Measurements from ENCODE around the gene PPM1H. TPM values are rescaled to one million over a fixed set of nuclear protein-coding genes. Genes with fewer than 3 reads are reported as not detected.
A peak's percentile ranks its signal among the peaks of the same experiment; 100 is the strongest.

The PPM1H gene
- total and polyA plus RNA-seq, 11 donors: 1.3 to 9.6 (median 4.9) TPM

GRCh38 chr12:62698701-62699101, 236.2 kb downstream of the PPM1H start:
- H3K27me3 ChIP-seq: no peaks in the 10 kb centered on the region
- intact Hi-C loops (cut with DNase I): loop anchor here in 2 of 10 donors (5.0 kb wide), 2 partner anchors 84 to 94 kb away; no protein-coding TSS in a partner anchor
- no peaks in the 10 kb centered on the region for H3K36me3 ChIP-seq
- no peaks in the 10 kb centered on the region for H3K9me3 ChIP-seq
- peak overlapping the region in 6 of 12 donors; percentile 27 to 83 (median 43) for H3K27ac ChIP-seq
- H3K4me3 ChIP-seq: no peak overlapping the region
- ATAC-seq (no peak), DNase-seq (no peak)
- H3K4me1 ChIP-seq: peaks cover 5 to 75% (median 27%) of the 10 kb centered on the region in 12 donors
- no peak for TF ChIP-seq POLR2A (IDR thresholded peaks at IDR 0.05)
- TF ChIP-seq CTCF (IDR thresholded peaks at IDR 0.05): no peak

- no peak overlapping the region for H3K4me3 ChIP-seq
- no peak for DNase-seq
- peaks cover 0 to 3% (median 0%) of the 10 kb centered on the region in 9 donors for H3K36me3 ChIP-seq
- intact Hi-C loops (cut with DNase I): loop anchor here in 2 of 10 donors (5.0 kb wide), 2 partner anchors 84 to 94 kb away; no protein-coding TSS in a partner anchor
- no peak for ATAC-seq
- H3K27me3 ChIP-seq: no peaks in the 10 kb centered on the region
- no peaks in the 10 kb centered on the region for H3K9me3 ChIP-seq
- peak overlapping the region in 6 of 12 donors; percentile 27 to 83 (median 43) for H3K27ac ChIP-seq
- TF ChIP-seq CTCF (IDR thresholded peaks at IDR 0.05) (no peak), POLR2A (IDR thresholded peaks at IDR 0.05) (no peak)
- H3K4me1 ChIP-seq: peaks cover under 1 to 68% (median 20%) of the 10 kb centered on the region in 12 donors
- 56 to 80% (median 76%) methylated on average over 1 of the region's 1 CpG for WGBS, 4 donors
These were observed 237.1 kb downstream of the PPM1H start for GRCh38 chr12:62697893-62698292.

GRCh38 chr12:62695696-62696095, 239.3 kb downstream of the PPM1H start:
- 80 to 95% (median 92%) methylated on average over 2 of the region's 2 CpGs for WGBS, 4 donors
- Histone ChIP-seq H3K4me1 (peaks cover 0 to 50% (median 9%) of the 10 kb centered on the region in 12 donors), H3K4me3 (no peak overlapping the region), H3K27ac (no peak overlapping the region), H3K9me3 (no peaks in the 10 kb centered on the region), H3K36me3 (peaks cover 0 to 15% (median 0%) of the 10 kb centered on the region in 9 donors), H3K27me3 (no peaks in the 10 kb centered on the region)
- intact Hi-C loops (cut with DNase I): loop anchor here in 2 of 10 donors (5.0 kb wide), 2 partner anchors 87 to 97 kb away; no protein-coding TSS in a partner anchor
- no peak for ATAC-seq
- TF ChIP-seq POLR2A (IDR thresholded peaks at IDR 0.05) (no peak), CTCF (IDR thresholded peaks at IDR 0.05) (no peak)
- DNase-seq: no peak

- Histone ChIP-seq H3K36me3 (peaks cover 0 to 16% (median 0%) of the 10 kb centered on the region in 9 donors), H3K4me3 (no peak overlapping the region), H3K27me3 (no peaks in the 10 kb centered on the region), H3K27ac (no peak overlapping the region), H3K9me3 (no peaks in the 10 kb centered on the region), H3K4me1 (peaks cover 0 to 42% (median 9%) of the 10 kb centered on the region in 12 donors)
- ATAC-seq: no peak
- DNase-seq: no peak
- 93 to 97% (median 97%) methylated on average over 3 of the region's 3 CpGs for WGBS, 4 donors
- TF ChIP-seq CTCF (IDR thresholded peaks at IDR 0.05) (no peak), POLR2A (IDR thresholded peaks at IDR 0.05) (no peak)
- intact Hi-C loops (cut with DNase I): loop anchor here in 2 of 10 donors (5.0 kb wide), 2 partner anchors 88 to 98 kb away; no protein-coding TSS in a partner anchor
These were observed 240.3 kb downstream of the PPM1H start for GRCh38 chr12:62694632-62695031.

Measured in heart left ventricle (tissue), 16 donors.